Esophagus squamous epithelium (tissue), 4 donors: ENCODE results near the gene WHRN.

ENCODE experiments used
- CTCF ChIP-seq, 6 experiments: fragments of 450-650 bp in 4 of 6; fragments of 200-600 bp in 2 of 6; sonication (generic) in 2 of 6; IDR thresholded peaks; one replicate each; pipeline ENCODE4 v1.5.1; 2016 to 2019; ENCODE audit warnings: antibody characterized with exemption in 6 of 6, mild to moderate bottlenecking in 4 of 6, moderate library complexity in 4 of 6
- POLR2A ChIP-seq, 4 donors: fragments of 450-650 bp; IDR thresholded peaks; one replicate each; pipeline ENCODE4 v1.6.1; 2017; ENCODE audit warnings: antibody characterized with exemption in 4 of 4, mild to moderate bottlenecking in 4 of 4, moderate library complexity in 3 of 4

DNA sequence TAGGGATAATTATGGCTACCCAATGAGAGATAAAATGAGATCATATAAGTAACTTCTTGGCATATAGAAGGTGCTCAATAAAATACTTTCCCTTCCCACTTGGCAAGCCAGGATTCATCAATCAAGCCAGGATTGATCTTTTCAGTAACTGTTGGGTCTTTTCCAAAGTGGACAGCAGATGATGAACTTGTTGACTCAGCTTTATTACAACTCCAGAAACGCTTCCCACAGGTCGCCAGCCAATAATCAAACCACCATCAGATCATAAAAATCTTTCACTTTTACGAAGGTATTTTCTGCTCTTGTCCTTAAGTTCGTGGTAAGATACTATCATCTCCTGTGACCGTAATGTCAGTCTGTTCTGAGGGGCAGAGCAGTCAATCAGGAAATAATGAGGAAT is 39.8 kb upstream of the WHRN start:
- TF ChIP-seq CTCF (IDR thresholded peaks at IDR 0.05), result no peak
- no peak for TF ChIP-seq POLR2A (IDR thresholded peaks at IDR 0.05)
